Heart left ventricle (tissue), 13 donors: ENCODE data around the gene HDAC4.

Source experiments
- POLR2A ChIP-seq, 2 donors: fragments of 450-650 bp; IDR thresholded peaks; one replicate each; pipeline ENCODE4 v1.6.1; 2017; ENCODE audit warnings: antibody characterized with exemption in 2 of 2, mild to moderate bottlenecking in 2 of 2, moderate library complexity in 2 of 2
- TF ChIP-seq, protein P1 (sequence below), 12 donors: fragments of 200-600 bp; sonication (generic) in 4 of 12; IDR thresholded peaks; one replicate each; pipeline versions ENCODE4 v1.5.0 to v1.8.0; 2018 to 2022; ENCODE audit warnings: antibody characterized with exemption in 12 of 12, mild to moderate bottlenecking in 5 of 12
- donor health status: ischemic (EF 13 %, LVEDD 7.1; RV severe dilation, severe dysfunction).
- donor health status: DM: no; HTN: yes; CAD: no.
- donor health status: DM: no; HTN: no; CAD: no.
- donor health status: ischemic (EF 25% LVEDD 6.9; RV normal size, moderate dysfunction).
- donor health status: ischemic (EF 25% LVEDD 5.7; RV mildly dilated, moderate dysfunction).
- donor health status: ischemic (EF 35%, LVEDD 5.7; RV mildly dilated, moderate dysfunction).
- donor health status: nonischemic (EF 11% LVEDD 7.7; RV severe dilation, severe dysfunction).
- donor health status: DM: yes; HTN: yes; CAD: no.
- donor health status: PGD.
- donor health status: ischemic (EF 29% LVEDD 5.4; RV normal size, mild dysfunction).
- donor health status: nonischemic (EF 23%, LVEDD 6.1; RV moderate dilation, normal function).

DNA sequence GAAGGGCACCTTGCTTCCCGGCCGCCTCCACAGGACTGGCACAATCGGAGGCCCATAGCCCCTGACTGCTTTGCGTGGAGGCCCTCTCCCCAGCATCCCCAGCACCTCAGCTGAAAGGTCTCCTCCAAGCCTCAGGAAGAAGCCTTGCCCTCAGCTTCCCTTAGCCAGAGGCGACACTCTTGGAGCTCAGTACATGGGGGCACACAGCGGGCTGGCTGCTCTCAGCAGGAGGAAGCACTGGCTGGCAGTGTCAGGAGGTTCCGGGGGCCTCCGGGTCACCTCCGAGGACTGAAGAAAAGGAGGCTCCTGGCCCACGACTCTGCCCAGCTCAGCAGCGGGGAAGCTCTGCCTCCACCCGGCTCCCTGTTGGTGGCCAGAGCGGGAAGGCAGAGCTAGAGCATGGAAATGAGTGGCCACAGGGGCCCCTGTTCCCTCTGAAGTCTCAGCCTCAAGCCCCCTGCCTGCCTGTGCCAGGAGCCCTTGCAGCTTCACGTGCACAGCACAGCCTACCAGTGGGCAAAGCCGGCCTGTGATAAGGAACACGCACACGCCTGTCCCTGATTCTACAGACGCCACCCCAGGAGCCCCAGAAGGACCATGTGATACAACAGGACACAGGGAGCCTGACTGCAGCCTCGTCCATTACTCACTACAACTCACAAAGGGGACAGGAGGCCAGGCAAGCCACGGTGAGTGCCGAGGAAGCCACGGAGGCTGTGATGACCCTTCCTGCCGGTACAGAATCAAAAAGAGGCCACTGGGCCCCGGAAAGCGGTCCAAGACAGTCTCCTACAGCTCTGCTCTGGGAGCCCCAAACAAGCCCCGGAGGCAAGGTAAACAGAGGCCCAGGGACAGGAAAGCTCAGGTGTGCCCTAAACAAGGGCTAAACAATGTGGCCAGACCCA, 15.5 kb downstream of the HDAC4 start:
- TF ChIP-seq, protein P1, sequence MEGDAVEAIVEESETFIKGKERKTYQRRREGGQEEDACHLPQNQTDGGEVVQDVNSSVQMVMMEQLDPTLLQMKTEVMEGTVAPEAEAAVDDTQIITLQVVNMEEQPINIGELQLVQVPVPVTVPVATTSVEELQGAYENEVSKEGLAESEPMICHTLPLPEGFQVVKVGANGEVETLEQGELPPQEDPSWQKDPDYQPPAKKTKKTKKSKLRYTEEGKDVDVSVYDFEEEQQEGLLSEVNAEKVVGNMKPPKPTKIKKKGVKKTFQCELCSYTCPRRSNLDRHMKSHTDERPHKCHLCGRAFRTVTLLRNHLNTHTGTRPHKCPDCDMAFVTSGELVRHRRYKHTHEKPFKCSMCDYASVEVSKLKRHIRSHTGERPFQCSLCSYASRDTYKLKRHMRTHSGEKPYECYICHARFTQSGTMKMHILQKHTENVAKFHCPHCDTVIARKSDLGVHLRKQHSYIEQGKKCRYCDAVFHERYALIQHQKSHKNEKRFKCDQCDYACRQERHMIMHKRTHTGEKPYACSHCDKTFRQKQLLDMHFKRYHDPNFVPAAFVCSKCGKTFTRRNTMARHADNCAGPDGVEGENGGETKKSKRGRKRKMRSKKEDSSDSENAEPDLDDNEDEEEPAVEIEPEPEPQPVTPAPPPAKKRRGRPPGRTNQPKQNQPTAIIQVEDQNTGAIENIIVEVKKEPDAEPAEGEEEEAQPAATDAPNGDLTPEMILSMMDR (IDR thresholded peaks at IDR 0.05): no peak
- TF ChIP-seq POLR2A (IDR thresholded peaks at IDR 0.05): no peak
